Hepatocyte (in vitro differentiated cells): ENCODE results near the gene ZNF664. TPM values are rescaled to one million over a fixed set of nuclear protein-coding genes. Genes with fewer than 3 reads are reported as not detected.

Source experiments
- DNase-seq: peaks from one replicate; pipeline ENCODE4 v3.0.0-alpha.2; 2016; ENCODE audit warnings: low spot score
- H2AFZ ChIP-seq: fragments of 200-600 bp; sonication (generic); 2 replicates; pipeline ENCODE4 v1.6.0; 2016; ENCODE audit warnings: antibody characterized with exemption, mild to moderate bottlenecking
- H3K27ac ChIP-seq: fragments of 200-600 bp; sonication (generic); 2 replicates; pipeline ENCODE4 v1.5.1; 2016; ENCODE audit warnings: mild to moderate bottlenecking
- H3K27me3 ChIP-seq: fragments of 200-600 bp; sonication (generic); 2 replicates; pipeline ENCODE4 v1.6.1; 2016
- H3K36me3 ChIP-seq: fragments of 200-600 bp; sonication (generic); replicated peaks from 2 replicates; pipeline ENCODE4 v1.5.1; 2016; ENCODE audit warnings: low read depth; ENCODE audit not compliant: insufficient read depth
- H3K4me1 ChIP-seq: fragments of 200-600 bp; sonication (generic); 2 replicates; pipeline ENCODE4 v1.5.1; 2016; ENCODE audit warnings: mild to moderate bottlenecking, moderate library complexity; ENCODE audit not compliant: insufficient read depth
- H3K4me2 ChIP-seq: fragments of 200-600 bp; sonication (generic); 2 replicates; pipeline ENCODE4 v1.6.0; 2016
- H3K4me3 ChIP-seq: fragments of 200-600 bp; sonication (generic); 2 replicates; pipeline ENCODE4 v1.5.1; 2016; ENCODE audit warnings: mild to moderate bottlenecking
- H3K79me2 ChIP-seq: fragments of 200-600 bp; sonication (generic); 2 replicates; pipeline ENCODE4 v1.6.0; 2017; ENCODE audit warnings: mild to moderate bottlenecking
- H3K9me2 ChIP-seq: fragments of 200-600 bp; sonication (generic); replicated peaks from 2 replicates; pipeline ENCODE4 v1.6.0; 2017; ENCODE audit warnings: mild to moderate bottlenecking; ENCODE audit not compliant: insufficient read depth
- H3K9me3 ChIP-seq: fragments of 200-600 bp; sonication (generic); 2 replicates; pipeline ENCODE4 v1.5.1; 2016; ENCODE audit warnings: low read depth, mild to moderate bottlenecking
- H4K20me1 ChIP-seq: fragments of 200-600 bp; sonication (generic); 2 replicates; pipeline ENCODE4 v1.6.0; 2016; ENCODE audit warnings: mild to moderate bottlenecking; ENCODE audit not compliant: insufficient read depth, poor library complexity, severe bottlenecking
- CTCF ChIP-seq: fragments of 200-600 bp; sonication (generic); IDR thresholded peaks from 2 replicates; pipeline ENCODE4 v1.5.1; 2016; ENCODE audit warnings: antibody characterized with exemption, mild to moderate bottlenecking; ENCODE audit not compliant: poor library complexity
- EZH2 ChIP-seq: fragments of 200-600 bp; sonication (generic); IDR thresholded peaks from 2 replicates; pipeline ENCODE4 v1.6.1; 2016; ENCODE audit warnings: antibody characterized with exemption, mild to moderate bottlenecking, borderline replicate concordance
- EZH2phosphoT487 ChIP-seq: fragments of 200-600 bp; sonication (generic); IDR thresholded peaks from one replicate; pipeline ENCODE4 v1.6.1; 2018; ENCODE audit warnings: antibody characterized with exemption, mild to moderate bottlenecking, low read depth, moderate library complexity; ENCODE audit not compliant: unreplicated experiment, severe bottlenecking
- WGBS: methylation state at CpG from one replicate; pipeline ENCODE4 v1.1.6; 2016; ENCODE audit warnings: low lambda C conversion rate; ENCODE audit errors: missing lambda C conversion rate; 5-methylcytosine and 5-hydroxymethylcytosine counted together
- polyA plus RNA-seq: library from polyadenylated mRNA; unstranded; fragments of >200 nt; fragmentation: Nextera tagmentation; extraction: Ambion mirVana; gene quantifications from 2 replicates; pipeline ENCODE4 v1.2.1, GENCODE V29; 2016
- total RNA-seq: library from RNA; depleted of rRNA; stranded (reverse); fragments of >200 nt; gene quantifications from 2 replicates; pipeline ENCODE4 v1.2.3, GENCODE V29; 2014

ZNF664 gene
- total and polyA plus RNA-seq, 2 experiments from 2014 or later, result 17.6 to 80.4 TPM

- no peaks in the 10 kb centered on the region for H3K9me2 ChIP-seq
- no peaks in the 10 kb centered on the region for H3K27me3 ChIP-seq
- DNase-seq, result no peak
- H3K27ac ChIP-seq, result no peak overlapping the region
- H3K9me3 ChIP-seq, result no peaks in the 10 kb centered on the region
- no peaks in the 10 kb centered on the region for H3K36me3 ChIP-seq
- no peak overlapping the region for H3K4me3 ChIP-seq
- H3K4me2 ChIP-seq, result no peak overlapping the region
- WGBS, result 96% methylated on average over 39 of the region's 46 CpGs
- no peaks in the 10 kb centered on the region for H4K20me1 ChIP-seq
- TF ChIP-seq CTCF, result no peak
- TF ChIP-seq EZH2, result no peak
- H3K4me1 ChIP-seq, result no peaks in the 10 kb centered on the region
- no peak overlapping the region for H2AFZ ChIP-seq
- H3K79me2 ChIP-seq, result no peaks in the 10 kb centered on the region
These were observed 35.9 kb upstream of the ZNF664 start for GRCh38 chr12:123936956-123937706.

GRCh38 chr12:123937707-123938591, 35.1 kb upstream of the ZNF664 start:
- Histone ChIP-seq H3K9me3 (no peaks in the 10 kb centered on the region), H4K20me1 (no peaks in the 10 kb centered on the region), H3K79me2 (no peaks in the 10 kb centered on the region), H2AFZ (no peak overlapping the region), H3K4me3 (no peak overlapping the region), H3K4me2 (no peak overlapping the region), H3K27ac (no peak overlapping the region), H3K4me1 (no peaks in the 10 kb centered on the region), H3K9me2 (no peaks in the 10 kb centered on the region), H3K36me3 (no peaks in the 10 kb centered on the region), H3K27me3 (no peaks in the 10 kb centered on the region)
- TF ChIP-seq CTCF (no peak), EZH2 (no peak), EZH2phosphoT487 (no peak)
- DNase-seq, result no peak
- 80% methylated on average over 16 of the region's 16 CpGs for WGBS

GRCh38 chr12:123938679-123939480, 34.1 kb upstream of the ZNF664 start:
- Histone ChIP-seq H3K9me2 (no peaks in the 10 kb centered on the region), H2AFZ (no peak overlapping the region), H3K9me3 (no peaks in the 10 kb centered on the region), H3K79me2 (no peaks in the 10 kb centered on the region), H4K20me1 (no peaks in the 10 kb centered on the region), H3K27ac (no peak overlapping the region), H3K4me1 (no peaks in the 10 kb centered on the region), H3K4me3 (no peak overlapping the region), H3K27me3 (no peaks in the 10 kb centered on the region), H3K4me2 (no peak overlapping the region), H3K36me3 (no peaks in the 10 kb centered on the region)
- TF ChIP-seq EZH2 (no peak), CTCF (peak; percentile 28), EZH2phosphoT487 (no peak)
- DNase-seq, result no peak
- WGBS, result 90% methylated on average over 16 of the region's 16 CpGs
